SK-N-SH treated with all-trans-retinoic acid at 6 μM for 48 hours (cell line): ENCODE measurements around the gene POU2F3.

Source experiments
- ATAC-seq: fragments of 200-7000 bp; cut with Tn5 transposase; 3 replicates; pipeline ENCODE4 v1.9.1; 2020; ENCODE audit warnings: mild to moderate bottlenecking, moderate library complexity
- ARNTL ChIP-seq: fragments of 450-650 bp; formaldehyde crosslinking; IDR thresholded peaks from 2 replicates; pipeline ENCODE4 v1.5.0; 2020; ENCODE audit warnings: low read depth, mild to moderate bottlenecking, moderate library complexity, borderline replicate concordance
- BACH2 ChIP-seq: fragments of 250-450 bp; sonication (Bioruptor Pico); IDR thresholded peaks from 2 replicates; pipeline ENCODE4 v1.9.0; 2021; ENCODE audit warnings: mild to moderate bottlenecking, borderline replicate concordance
- ESRRG ChIP-seq: fragments of 250-450 bp; sonication (Bioruptor Pico); IDR thresholded peaks from 2 replicates; pipeline ENCODE4 v1.6.1; 2021; ENCODE audit warnings: mild to moderate bottlenecking
- ISL1 ChIP-seq: fragments of 250-450 bp; sonication (Bioruptor Pico); IDR thresholded peaks from 2 replicates; pipeline ENCODE4 v2.1.2; 2022; ENCODE audit warnings: mild to moderate bottlenecking, moderate library complexity
- OSR1 ChIP-seq: fragments of 250-450 bp; sonication (Bioruptor Pico); IDR thresholded peaks from 2 replicates; pipeline ENCODE4 v1.8.0; 2022; ENCODE audit warnings: moderate library complexity, mild to moderate bottlenecking, inconsistent platforms
- PPARA ChIP-seq: fragments of 250-450 bp; sonication (Bioruptor Pico); IDR thresholded peaks from 2 replicates; pipeline ENCODE4 v1.5.0; 2020; ENCODE audit warnings: mild to moderate bottlenecking, borderline replicate concordance
- RARB ChIP-seq: fragments of 250-450 bp; sonication (Bioruptor Pico); IDR thresholded peaks from 2 replicates; pipeline ENCODE4 v1.8.0; 2021; ENCODE audit warnings: mild to moderate bottlenecking, moderate library complexity
- SNAI2 ChIP-seq: fragments of 250-450 bp; sonication (Bioruptor Pico); IDR thresholded peaks from 2 replicates; pipeline ENCODE4 v1.5.0; 2020; ENCODE audit warnings: mild to moderate bottlenecking, moderate library complexity
- TOX ChIP-seq: fragments of 250-450 bp; sonication (Bioruptor Pico); IDR thresholded peaks from 2 replicates; pipeline ENCODE4 v1.8.0; 2021; ENCODE audit warnings: mild to moderate bottlenecking, moderate library complexity, borderline replicate concordance
- ZC3H10 ChIP-seq: fragments of 250-450 bp; sonication (Bioruptor Pico); IDR thresholded peaks from 2 replicates; pipeline ENCODE4 v1.5.1; 2021; ENCODE audit warnings: mild to moderate bottlenecking, moderate library complexity
- ZFP3 ChIP-seq: fragments of 250-450 bp; sonication (Bioruptor Pico); IDR thresholded peaks from 2 replicates; pipeline ENCODE4 v1.5.0; 2020; ENCODE audit warnings: mild to moderate bottlenecking, moderate library complexity
- ZFP30 ChIP-seq: fragments of 450-650 bp; formaldehyde crosslinking; IDR thresholded peaks from 2 replicates; pipeline ENCODE4 v1.5.0; 2022; ENCODE audit warnings: mild to moderate bottlenecking, moderate library complexity
- ZNF565 ChIP-seq: fragments of 450-650 bp; formaldehyde crosslinking; conservative IDR thresholded peaks from 2 replicates; pipeline ENCODE4 v1.5.0; 2020; ENCODE audit warnings: low read depth, mild to moderate bottlenecking, moderate library complexity
- ZNF70 ChIP-seq: fragments of 450-650 bp; formaldehyde crosslinking; IDR thresholded peaks from 2 replicates; pipeline ENCODE4 v1.5.0; 2020; ENCODE audit warnings: mild to moderate bottlenecking, moderate library complexity
- ZNF8 ChIP-seq: fragments of 450-650 bp; formaldehyde crosslinking; IDR thresholded peaks from 2 replicates; pipeline ENCODE4 v1.5.0; 2020; ENCODE audit warnings: mild to moderate bottlenecking, moderate library complexity
- TF ChIP-seq, protein P1 (sequence below): fragments of 250-450 bp; sonication (Bioruptor Pico); IDR thresholded peaks from 2 replicates; pipeline ENCODE4 v1.5.1; 2021; ENCODE audit warnings: mild to moderate bottlenecking, moderate library complexity
- TF ChIP-seq, protein P2 (sequence below): fragments of 250-450 bp; sonication (Bioruptor Pico); IDR thresholded peaks from 2 replicates; pipeline ENCODE4 v1.8.0; 2020; ENCODE audit warnings: mild to moderate bottlenecking, moderate library complexity, borderline replicate concordance
- TF ChIP-seq, protein P3 (sequence below): fragments of 250-450 bp; sonication (Bioruptor Pico); IDR thresholded peaks from 2 replicates; pipeline ENCODE4 v1.8.0; 2021; ENCODE audit warnings: low read depth, mild to moderate bottlenecking, moderate library complexity, borderline replicate concordance
- TF ChIP-seq, protein P4 (sequence below): fragments of 250-450 bp; sonication (Bioruptor Pico); IDR thresholded peaks from 2 replicates; pipeline ENCODE4 v1.5.1; 2020; ENCODE audit warnings: low read depth, mild to moderate bottlenecking, moderate library complexity
- TF ChIP-seq, protein P5 (sequence below): fragments of 250-450 bp; sonication (Bioruptor Pico); IDR thresholded peaks from 2 replicates; pipeline ENCODE4 v1.5.0; 2020; ENCODE audit warnings: mild to moderate bottlenecking, moderate library complexity

The POU2F3 gene

DNA sequence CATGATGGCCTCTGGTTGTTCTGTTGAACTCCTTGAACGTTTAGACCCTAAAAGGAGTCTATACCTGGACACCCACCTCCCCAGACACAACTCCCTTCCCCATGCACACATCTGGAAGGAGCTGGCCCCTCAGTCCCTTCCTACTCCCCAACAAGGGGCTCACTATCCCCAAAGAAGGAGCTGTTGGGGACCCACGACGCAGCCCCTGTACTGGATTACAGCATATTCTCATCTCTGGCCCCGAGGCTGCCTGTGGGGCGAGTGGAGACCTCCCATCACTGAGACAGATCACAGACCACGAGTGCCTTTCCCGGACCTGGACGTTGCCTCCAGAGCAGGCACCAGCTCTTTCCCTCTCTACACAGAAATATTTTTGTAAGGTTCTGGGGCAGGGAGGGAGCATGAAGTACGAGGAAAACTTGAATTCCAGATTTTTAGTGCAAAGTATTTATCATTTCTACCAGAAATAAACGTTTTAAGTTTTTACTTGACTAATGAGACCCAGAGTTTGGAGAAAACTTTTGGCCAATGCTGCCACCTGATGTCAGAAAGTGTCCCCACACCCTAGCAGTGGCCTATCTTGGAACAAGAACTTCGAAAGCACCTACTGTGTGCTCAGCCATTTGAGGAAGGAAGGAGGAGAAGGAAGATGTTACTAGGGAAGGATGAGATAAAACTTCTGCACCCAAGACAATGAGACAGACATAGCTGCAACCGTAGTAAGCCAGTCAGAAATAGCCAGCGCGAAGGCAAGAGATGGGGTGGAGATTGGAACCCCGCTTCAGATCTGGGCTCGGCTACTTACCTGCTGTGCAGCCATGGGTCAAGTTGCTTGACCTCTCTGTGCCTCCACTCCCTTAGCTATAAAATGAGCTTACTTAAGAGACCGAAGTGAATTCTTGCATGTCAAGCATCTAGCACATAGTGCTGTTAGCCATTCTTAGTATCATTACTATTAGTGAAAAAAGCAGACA is 10.2 kb upstream of the POU2F3 start:
- TF ChIP-seq ZNF70: 0 out of 2 replicates have a peak, but pooled peaks have one; percentile 45
- TF ChIP-seq, protein P1, sequence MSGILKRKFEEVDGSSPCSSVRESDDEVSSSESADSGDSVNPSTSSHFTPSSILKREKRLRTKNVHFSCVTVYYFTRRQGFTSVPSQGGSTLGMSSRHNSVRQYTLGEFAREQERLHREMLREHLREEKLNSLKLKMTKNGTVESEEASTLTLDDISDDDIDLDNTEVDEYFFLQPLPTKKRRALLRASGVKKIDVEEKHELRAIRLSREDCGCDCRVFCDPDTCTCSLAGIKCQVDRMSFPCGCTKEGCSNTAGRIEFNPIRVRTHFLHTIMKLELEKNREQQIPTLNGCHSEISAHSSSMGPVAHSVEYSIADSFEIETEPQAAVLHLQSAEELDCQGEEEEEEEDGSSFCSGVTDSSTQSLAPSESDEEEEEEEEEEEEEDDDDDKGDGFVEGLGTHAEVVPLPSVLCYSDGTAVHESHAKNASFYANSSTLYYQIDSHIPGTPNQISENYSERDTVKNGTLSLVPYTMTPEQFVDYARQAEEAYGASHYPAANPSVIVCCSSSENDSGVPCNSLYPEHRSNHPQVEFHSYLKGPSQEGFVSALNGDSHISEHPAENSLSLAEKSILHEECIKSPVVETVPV (CRISPR knock-in tag): no peak
- TF ChIP-seq, protein P2, sequence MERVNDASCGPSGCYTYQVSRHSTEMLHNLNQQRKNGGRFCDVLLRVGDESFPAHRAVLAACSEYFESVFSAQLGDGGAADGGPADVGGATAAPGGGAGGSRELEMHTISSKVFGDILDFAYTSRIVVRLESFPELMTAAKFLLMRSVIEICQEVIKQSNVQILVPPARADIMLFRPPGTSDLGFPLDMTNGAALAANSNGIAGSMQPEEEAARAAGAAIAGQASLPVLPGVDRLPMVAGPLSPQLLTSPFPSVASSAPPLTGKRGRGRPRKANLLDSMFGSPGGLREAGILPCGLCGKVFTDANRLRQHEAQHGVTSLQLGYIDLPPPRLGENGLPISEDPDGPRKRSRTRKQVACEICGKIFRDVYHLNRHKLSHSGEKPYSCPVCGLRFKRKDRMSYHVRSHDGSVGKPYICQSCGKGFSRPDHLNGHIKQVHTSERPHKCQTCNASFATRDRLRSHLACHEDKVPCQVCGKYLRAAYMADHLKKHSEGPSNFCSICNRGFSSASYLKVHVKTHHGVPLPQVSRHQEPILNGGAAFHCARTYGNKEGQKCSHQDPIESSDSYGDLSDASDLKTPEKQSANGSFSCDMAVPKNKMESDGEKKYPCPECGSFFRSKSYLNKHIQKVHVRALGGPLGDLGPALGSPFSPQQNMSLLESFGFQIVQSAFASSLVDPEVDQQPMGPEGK (CRISPR knock-in tag): no peak
- ATAC-seq: peak; percentile 65

DNA sequence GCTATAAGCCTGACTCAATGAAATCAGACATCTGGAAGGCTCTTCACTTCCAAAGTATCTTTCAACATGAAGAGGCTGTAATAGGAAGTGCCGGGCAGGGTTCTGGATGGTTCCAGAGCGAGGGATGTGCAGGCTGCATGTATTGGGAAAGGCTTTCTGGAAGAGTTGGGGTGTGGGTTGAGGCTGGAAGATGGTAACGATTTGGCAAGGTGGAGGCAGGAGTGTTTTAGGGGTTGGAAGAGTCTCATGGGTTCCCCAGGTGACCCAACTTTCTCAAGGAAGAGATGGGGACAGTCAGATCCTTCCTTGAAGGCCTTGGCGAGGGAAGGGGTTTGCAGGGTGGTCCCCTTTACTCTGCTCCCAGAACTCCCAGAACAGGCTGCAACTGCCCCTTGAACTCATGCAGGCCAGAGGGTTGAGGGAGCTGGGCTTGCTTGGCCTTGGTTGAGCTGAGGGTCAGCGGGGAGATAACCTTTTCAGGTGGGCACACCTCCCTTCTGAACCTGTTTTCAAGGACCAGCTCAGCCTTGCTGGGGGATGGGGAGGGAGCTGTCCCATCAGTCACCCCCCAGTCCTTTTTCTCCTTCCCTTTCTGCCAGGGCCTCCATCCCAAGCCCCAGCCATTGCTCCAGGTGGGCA is 9.4 kb upstream of the POU2F3 start:
- ATAC-seq: no peak
- TF ChIP-seq, protein P3, sequence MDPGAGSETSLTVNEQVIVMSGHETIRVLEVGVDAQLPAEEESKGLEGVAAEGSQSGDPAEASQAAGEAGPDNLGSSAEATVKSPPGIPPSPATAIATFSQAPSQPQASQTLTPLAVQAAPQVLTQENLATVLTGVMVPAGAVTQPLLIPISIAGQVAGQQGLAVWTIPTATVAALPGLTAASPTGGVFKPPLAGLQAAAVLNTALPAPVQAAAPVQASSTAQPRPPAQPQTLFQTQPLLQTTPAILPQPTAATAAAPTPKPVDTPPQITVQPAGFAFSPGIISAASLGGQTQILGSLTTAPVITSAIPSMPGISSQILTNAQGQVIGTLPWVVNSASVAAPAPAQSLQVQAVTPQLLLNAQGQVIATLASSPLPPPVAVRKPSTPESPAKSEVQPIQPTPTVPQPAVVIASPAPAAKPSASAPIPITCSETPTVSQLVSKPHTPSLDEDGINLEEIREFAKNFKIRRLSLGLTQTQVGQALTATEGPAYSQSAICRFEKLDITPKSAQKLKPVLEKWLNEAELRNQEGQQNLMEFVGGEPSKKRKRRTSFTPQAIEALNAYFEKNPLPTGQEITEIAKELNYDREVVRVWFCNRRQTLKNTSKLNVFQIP: no peak
- TF ChIP-seq, protein P4, sequence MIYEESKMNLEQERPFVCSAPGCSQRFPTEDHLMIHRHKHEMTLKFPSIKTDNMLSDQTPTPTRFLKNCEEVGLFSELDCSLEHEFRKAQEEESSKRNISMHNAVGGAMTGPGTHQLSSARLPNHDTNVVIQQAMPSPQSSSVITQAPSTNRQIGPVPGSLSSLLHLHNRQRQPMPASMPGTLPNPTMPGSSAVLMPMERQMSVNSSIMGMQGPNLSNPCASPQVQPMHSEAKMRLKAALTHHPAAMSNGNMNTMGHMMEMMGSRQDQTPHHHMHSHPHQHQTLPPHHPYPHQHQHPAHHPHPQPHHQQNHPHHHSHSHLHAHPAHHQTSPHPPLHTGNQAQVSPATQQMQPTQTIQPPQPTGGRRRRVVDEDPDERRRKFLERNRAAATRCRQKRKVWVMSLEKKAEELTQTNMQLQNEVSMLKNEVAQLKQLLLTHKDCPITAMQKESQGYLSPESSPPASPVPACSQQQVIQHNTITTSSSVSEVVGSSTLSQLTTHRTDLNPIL: no peak
- no peak for TF ChIP-seq PPARA (CRISPR knock-in tag)
- no peak for TF ChIP-seq ARNTL (CRISPR knock-in tag)
- no peak for TF ChIP-seq ZFP3 (CRISPR knock-in tag)
- no peak for TF ChIP-seq ESRRG (CRISPR knock-in tag)
- TF ChIP-seq, protein P5, sequence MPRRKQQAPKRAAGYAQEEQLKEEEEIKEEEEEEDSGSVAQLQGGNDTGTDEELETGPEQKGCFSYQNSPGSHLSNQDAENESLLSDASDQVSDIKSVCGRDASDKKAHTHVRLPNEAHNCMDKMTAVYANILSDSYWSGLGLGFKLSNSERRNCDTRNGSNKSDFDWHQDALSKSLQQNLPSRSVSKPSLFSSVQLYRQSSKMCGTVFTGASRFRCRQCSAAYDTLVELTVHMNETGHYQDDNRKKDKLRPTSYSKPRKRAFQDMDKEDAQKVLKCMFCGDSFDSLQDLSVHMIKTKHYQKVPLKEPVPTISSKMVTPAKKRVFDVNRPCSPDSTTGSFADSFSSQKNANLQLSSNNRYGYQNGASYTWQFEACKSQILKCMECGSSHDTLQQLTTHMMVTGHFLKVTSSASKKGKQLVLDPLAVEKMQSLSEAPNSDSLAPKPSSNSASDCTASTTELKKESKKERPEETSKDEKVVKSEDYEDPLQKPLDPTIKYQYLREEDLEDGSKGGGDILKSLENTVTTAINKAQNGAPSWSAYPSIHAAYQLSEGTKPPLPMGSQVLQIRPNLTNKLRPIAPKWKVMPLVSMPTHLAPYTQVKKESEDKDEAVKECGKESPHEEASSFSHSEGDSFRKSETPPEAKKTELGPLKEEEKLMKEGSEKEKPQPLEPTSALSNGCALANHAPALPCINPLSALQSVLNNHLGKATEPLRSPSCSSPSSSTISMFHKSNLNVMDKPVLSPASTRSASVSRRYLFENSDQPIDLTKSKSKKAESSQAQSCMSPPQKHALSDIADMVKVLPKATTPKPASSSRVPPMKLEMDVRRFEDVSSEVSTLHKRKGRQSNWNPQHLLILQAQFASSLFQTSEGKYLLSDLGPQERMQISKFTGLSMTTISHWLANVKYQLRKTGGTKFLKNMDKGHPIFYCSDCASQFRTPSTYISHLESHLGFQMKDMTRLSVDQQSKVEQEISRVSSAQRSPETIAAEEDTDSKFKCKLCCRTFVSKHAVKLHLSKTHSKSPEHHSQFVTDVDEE (CRISPR knock-in tag): no peak
- no peak for TF ChIP-seq ZFP30 (CRISPR knock-in tag)
- TF ChIP-seq, protein P2 (CRISPR knock-in tag): no peak
- no peak for TF ChIP-seq ZNF8 (CRISPR knock-in tag)
- no peak for TF ChIP-seq SNAI2 (CRISPR knock-in tag)
- no peak for TF ChIP-seq RARB (CRISPR knock-in tag)
- TF ChIP-seq ZC3H10 (CRISPR knock-in tag): no peak
- TF ChIP-seq, protein P1 (CRISPR knock-in tag): no peak
- no peak for TF ChIP-seq ZNF565
- no peak for TF ChIP-seq BACH2
- TF ChIP-seq ZNF70: no peak
- no peak for TF ChIP-seq ISL1 (CRISPR knock-in tag)
- no peak for TF ChIP-seq TOX (CRISPR knock-in tag)
- no peak for TF ChIP-seq OSR1 (CRISPR knock-in tag)
